ENCODE results near the gene LRMDA.

The LRMDA gene

DNA sequence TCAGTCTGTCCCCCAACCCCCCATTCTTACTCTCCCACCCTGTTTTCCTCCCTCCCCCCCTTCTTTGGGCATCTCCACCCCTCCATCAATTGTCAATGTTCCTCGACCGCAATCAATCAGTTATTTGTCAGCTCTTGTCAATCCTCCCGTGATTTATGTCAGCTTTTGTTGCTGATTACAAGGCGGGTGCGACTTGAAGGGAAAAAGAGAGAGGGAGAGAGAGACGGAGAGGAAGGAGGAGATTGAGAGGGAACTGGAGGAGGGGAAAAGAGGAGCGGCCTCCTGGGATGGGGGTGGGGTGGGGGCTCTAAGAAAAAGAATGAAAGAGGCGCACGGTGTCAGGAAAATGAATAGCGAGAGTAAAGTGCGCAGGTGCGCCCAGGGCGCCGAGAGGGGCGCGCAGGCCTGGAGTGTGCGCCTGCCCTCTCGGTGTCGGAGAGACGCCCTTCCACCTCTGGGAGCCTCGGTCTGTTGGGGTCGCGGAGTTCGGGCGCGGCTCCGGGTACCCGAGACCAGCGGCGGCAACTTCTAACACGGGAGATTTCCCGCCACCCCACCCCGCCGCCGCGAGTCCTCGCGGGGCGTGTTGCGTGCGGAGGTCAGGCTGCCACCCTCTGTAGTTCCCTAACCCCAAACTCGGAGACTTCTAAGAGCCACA, 28.8 kb upstream of the LRMDA start:
- peak; percentile 9 for DNase-seq

DNA sequence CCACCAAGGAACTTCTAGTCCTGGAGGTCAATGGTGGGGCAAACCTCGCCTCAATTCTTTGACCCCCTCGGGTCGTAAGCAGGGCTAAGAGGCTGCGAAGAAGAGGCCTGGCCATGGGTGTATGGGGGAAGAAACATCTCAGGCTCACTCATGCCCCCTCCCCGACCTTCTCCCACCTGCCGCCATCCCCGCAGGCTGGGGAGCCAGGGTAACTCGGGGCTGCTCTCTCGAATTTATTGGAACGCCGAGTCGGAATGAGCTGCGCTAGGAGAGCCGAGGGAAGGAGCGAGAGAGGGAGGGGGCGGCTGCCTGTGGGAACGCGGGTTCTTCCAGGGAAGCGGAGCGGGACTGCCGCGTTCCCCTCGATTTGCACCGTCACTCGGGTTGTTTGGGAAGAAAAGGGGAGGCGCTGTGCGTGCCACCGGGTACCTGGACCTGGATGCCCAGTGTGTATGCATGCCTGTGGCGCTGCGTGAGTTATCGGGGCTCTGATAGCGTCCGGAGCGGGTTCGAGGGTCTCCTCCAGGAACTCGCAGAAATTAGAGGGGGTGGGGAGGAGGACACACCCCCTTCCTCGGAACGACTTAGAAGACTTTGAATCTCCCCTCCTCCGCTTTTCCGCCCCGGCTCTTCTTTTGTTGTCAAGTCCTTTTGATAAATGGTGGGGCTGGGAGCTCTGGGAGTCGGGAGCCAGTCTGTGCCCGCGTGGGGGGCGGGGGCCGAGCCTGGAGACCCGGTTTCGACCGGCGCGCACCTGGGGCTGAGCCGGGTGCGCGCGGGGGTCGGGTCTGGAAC, 28.1 kb upstream of the LRMDA start:
- no peak for DNase-seq

DNA sequence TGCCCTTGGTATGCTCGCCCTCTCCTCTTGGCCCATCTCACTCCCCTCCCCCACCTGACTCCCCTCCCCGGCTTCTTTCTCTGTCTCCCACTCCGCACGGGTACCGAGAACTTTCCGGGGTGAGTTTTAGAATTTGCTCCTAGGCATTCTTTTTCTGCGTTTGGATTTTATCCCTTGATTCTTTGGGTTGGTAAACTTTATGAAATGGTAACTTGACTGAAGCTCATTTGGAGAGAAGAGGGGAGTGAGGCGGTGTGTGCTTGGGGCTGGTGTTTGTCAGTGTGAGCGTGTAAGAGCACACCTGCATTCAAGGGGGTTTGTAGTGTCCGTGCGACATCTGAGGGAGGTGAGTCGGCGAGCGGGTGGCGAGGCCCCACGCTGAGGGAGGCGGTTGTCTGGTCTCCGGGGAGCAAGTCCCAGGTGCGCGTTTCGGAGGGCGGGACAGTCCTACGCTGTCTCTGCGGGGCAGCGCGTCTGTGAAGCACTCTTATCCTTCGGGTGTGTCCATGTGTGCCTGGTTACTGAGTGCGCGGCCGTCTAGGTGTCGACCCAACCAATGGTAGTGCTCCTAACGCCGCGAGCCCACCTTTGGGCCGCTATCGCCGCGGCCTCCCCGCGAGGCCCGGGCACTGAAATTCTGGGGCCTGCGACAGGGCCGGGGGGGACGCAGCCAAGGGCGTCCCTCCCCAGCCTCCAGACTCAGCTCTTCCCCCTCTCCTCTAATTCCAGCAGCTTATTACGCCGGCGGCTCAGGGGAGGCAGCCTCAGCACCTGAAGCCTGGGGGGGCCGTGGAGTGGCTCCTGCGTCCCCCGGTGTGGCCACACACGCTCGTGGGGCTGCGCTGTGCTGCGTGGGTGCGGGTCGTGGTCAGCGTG, 27.2 kb upstream of the LRMDA start:
- no peak for DNase-seq

DNA sequence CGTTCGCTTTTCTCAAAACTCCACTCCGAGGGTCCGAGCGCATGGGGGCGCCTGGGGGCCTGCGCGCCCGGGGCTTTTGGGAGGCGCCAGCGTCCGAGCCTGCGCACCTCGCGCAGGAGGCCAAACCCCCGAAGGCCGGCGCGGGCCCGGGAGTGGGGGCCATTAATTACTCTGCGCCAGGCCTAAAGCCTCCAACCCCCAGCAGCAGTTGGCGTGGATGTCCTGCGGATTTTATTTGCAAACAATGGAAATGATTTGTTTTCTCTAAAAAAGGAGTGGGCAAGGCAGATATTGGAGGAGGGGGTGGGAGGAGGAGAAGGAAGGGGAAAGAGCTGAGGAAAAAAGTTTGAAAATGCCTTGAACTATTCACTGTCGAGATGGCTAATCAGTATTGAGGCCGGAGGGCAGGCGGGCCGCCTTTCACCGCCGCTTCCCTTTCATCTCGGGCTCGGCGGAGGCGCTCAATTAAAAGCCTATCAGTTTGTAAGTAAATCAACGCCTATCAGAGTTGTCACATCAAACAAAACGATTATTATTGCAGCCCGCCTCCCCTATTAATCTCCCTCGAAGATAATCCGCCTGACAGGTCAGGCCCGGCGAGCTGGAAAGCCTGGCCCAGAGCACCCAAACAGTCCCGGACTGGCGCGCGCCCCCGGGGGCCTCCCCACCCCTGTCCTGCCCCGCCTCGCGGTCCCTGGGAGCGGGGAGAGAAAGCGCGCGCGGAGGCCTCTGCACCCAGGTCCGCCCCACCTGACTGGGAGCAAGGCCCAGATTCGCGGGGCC, 26.4 kb upstream of the LRMDA start:
- no peak for DNase-seq

DNA sequence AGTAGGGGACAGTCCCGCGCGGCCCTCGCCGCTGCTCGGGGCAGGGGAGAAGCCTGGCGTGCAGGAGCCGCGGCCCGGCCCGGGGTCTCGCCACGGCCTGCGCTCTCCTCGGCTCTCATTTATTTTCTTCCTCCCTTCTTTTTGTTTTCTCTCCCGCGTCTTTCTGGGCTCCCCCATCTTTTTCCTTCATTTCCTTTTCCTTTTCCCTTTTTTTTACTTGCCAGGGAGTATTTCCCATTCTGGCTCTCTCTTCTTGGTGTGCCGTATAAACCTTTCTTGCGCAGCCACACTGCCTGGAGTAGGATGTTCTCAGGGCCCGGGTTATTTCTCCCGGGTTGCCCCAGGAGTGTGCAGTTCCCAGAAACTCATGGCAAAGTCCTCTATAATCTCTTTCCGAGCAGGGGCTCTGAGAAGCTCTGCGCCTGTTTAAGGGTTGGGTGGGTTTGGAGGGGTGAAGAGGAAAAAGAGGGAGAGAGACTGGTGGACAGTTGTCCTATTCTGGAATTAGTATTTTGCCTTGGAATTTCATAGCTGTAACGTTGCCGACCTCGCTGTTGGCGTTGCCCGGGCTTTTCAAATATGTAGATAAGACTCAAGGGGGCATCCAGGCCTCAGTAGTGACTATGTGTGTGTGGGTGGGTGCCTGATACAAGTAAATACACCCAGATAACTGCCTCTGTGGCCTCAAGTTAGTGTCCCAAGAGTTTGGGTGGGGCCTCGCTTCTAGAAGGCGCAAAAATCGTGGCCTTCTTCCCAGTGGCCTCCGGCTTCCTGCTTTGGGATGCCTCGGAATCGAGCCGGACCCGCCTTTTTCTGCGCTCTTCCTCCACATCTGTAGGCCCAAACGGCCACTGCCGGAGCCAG, 25.6 kb upstream of the LRMDA start:
- no peak for DNase-seq

DNA sequence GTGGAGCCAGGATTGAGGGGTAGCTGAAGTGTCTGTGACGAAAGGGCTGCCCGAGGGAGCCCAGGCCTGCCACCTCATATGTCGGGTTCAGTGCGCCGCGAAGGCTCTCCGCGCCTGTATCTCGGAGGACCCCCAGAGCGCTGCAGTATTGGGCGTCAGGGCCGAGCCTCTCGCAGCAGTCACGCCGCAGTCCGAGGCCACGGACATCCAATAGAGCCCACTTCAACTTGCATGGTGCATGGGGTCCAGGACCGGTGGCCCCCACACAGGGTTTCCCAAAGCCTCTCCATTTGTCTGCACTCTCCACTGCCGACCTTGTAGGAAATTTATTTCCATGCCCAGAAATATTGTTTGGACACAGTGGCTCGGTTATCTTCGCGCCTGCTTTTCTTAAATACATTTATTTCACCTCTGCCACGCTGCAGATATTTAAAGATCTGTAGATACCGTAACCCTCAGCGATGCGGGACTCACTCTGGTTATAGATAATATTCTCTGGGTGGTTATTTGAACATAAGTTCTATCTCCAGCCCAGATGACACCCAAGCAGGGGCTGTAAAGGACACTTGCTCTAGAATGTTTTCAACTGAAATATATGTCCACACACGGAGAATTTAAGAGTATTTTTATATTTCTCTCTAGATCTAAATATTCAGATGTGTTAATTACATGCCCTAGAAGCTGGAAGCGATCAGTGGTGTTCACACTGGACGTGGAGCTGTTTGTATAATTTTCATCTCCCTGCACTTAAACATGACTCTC, 24.8 kb upstream of the LRMDA start:
- DNase-seq = no peak

DNA sequence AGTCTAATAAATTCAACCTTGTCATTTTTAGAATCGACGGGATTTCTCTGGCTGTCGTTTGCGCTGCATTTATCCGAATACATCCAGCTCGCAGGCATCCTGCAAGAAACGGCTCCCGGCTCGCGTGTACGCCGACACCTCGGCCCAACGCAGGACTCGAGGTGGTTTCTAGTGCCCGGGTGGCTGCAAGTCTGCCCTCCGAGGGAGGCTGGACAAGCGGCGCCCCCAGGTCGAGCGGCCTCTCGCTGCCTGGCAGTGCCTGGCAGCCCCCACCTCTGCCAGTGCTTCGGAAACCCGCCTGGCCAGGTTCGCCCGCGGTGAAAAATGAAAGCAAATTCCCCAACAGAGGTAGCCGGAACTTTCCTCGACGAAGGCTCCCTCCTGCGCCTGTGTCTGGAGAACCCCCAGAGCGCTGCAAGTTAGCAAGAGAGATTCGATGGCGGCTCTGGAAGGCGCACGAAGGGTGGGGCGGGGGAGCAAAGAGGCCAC, 24.2 kb upstream of the LRMDA start:
- DNase-seq = no peak

DNA sequence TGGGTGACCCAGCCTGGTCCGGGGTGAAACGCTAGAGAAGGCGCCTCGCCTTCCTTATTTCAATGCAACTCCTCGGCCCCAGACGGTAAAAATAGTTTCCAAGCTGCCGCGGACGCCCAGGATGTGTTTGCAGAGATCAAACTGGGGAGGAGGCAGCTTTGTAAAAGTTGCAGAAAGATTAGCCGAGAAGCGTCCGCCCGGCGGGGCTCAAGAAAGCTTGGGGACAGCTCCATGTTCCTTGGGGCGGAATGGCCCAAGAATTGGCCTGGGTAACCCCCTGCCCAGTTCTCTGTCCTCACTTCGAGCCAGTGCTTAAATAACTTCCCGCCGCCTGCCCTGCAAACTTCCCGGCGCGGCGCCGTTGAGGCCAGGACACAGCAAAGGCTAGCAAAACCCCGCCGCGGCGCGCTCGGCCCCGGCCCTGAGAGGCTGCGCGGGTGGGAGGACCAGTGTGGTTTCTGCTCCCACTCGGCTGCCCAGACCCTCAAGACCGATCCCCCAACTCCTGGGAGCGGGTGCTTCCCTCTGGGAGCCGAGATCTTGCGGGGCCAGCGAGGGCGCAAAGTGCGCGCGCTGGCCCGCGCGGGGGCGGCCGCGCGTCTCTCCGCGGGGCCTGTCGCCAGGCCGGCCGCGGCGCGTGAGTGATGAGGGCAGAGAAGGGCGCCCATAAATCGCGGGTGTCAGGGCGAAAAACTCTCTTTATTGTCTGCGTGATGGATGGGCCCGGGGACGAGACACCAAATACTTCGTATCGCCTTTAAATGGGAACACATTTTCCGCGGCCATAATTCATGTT, 23.5 kb upstream of the LRMDA start:
- DNase-seq = no peak

DNA sequence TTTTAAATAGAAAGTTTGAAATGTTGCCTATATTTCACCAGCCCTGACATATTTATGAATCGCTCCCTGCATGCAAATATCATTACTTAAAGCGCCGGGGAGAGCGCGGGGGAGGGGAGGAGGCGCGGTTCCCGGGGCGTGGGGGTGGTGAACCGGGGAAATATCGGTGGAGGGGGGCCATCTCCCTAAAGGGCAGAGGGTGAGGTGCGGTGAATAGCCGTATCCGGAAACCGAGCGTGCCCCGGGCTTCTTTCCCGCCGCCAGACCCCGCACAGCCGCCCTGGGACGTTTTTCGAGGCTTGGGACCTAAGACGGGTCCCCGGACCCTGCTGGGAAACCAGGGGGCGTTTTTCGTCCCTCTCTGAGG, 22.9 kb upstream of the LRMDA start:
- no peak for DNase-seq

DNA sequence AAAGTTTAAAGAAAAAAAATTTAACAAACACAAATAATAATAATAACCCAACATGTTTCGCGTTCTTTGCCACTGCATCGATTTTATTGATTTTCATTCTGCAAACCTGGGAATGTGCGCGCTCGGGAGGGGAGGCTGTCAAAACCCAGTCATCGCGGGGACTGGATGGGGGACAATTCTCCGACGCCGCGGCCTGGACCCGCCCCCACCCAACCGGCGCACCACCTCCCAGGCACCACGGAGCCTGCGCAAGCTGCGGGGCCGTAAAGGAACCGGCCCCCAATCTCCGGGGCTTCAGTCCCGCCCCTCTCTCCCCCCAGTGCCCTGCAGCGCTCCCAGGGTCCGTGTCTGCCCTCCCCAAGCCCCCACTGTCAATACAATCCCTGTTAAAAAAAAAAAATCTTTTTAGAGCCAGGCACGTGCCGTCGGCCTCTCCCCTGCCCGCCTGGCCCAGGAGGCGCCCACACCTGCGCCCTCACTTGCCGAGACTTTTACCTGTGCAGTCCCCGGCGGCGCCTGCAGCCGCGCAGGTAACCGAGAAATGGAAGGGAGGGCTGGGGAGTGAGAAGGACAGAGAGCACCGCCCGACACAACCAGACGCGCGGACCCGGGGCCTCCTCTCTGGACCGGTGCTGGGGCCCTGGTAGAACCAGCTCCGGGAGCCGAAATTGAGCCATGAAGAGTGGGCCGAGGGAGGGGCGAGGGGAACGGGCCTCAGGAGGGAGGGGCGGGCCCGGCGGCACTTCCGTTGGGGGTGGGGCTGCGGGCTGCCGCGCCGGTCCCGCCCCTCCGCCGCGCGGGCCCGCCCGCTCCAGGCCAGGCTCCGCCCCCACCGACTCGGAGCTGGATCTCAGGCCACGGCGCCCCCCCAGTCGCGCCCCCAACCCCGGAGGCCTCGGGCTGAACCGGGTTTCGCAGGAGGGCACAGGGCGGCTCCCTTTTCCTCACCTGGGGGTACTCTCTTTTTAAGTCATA, 22.2 kb upstream of the LRMDA start:
- no peak for DNase-seq

DNA sequence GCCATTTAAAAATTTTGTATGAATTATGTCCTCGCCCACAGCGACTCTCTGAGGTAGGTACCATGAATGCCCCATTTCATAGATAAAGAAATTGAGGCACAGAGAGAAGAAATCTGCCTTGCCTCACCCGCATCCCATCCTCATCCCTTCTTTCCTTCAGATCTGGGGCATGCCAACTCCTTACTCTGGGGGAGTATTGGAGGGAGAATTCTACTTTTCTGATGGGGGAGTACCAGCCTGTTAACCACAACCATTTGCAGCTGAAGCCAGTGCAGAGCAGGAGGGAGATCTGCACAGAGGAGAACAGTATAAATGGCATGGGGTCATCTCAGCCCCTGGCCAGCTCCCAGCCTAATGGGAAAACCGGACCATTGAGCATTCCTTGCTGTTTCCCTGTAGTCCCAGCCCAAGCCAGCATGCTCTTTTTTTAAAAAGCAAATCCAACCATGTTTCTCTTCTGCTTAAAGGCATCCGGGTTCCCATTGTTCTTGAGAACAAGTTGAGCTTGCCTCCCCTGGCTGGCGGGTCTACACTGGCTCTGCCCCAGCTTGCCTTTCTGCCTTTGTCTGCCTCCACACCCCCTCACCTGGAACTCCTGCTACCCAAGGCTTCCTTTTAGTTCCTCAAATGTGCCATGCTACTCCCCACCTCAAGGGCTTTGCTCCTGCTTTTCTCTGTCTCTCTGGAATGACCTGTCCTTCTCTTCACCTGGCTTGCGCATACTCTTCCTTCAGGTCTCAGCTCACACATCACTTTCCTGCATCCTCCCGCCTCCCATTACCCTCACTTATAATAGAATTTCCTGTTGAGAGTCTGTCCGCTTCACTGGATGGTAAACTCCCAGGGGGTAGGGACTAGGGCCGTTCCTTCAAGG, 21.1 kb upstream of the LRMDA start:
- no peak for DNase-seq

DNA sequence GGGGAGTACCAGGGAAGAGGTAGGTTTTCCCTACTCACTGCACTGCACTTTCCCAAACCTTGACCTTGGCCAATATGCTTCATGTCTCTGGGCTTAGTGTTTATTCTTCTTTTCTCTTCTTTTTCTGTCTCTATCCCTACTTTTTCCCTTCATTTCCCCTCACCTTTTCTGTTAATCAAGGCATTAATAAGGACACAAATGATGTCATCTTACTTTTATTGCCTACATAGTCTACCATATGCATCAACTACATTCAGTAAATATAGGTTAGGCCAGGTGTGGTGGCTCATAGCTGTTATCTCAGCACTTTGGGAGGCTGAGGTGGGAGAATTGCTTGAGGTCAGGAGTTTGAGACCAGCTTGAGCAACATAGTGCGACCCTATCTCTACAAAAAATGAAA, 16.9 kb upstream of the LRMDA start:
- DNase-seq = no peak

DNA sequence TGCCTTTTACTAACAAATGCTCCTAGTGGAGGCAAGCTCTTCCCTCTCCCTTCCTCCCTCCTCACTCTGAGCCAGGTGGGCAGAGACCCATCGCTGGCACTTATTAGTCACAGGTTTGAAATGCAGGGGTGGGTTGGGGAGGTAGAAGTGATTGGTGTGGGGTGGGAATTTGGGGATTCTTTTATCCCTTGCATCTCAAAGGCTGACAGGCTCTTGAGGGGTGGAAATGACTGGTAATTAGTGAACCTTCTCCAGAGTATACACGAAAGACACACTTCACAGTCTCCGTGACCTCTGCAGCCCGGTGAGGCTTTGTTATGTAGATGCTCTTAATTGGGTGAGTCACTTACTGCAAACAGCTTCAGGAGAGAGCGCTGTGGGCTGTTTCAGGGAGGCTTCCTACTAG, 13.9 kb upstream of the LRMDA start:
- DNase-seq = no peak

DNA sequence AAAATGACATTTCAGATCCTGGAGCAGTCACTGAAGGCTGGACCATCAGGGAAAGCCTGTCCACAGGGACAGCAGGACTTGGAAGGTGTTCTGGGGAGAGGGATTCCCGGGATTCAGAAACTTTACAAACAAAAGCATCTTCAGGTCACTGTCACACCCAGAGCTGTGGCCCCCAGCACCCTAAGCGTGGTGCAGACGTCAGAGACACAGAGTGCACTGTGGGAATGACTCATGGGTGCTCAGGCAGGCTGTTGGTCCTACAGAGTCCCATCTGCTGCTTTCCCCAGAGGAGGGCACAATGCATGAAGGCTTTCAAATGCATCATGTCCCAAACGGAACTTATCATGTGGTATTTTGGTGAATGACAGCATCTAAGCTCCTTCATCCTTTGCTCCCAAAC, 13.1 kb upstream of the LRMDA start:
- DNase-seq = no peak

DNA sequence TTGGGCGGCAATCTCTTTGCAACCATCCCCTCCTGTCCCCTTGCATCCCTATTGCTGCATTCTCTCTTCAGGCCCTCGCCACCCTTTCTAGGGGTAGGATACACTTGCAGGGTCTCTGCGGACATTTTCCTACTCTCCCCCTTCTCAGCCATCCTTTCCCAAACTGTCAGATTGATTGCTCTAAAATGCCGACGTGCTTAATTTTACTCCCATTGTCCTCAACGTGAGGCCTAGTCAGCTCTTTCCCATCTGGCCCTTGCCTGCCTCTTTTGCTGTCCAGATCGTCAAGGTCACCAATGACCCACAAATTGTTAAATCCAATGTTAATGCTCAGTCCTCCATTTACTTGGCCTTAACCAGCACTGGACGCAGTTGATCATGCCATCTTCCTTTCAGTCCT, 12.7 kb upstream of the LRMDA start:
- no peak for DNase-seq

DNA sequence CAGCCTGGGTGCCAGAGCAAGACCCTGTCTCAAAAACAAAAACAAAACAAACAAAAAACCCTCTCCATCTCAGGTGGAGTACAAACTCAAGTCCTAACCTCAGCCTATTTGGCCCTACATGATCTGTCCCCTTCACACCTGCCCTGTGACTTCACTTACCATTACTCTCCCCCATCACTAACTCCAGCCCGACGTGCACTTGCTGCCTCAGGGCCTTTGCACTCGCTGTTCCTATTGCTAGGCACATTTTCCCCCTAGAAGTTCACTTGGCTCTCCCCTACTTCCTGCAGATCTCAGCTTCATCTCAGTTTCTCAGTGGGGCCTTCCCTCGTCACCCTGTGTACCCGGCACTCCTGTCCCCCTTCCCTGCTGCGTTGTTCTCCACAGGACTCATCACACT, 8.5 kb upstream of the LRMDA start:
- no peak for DNase-seq

DNA sequence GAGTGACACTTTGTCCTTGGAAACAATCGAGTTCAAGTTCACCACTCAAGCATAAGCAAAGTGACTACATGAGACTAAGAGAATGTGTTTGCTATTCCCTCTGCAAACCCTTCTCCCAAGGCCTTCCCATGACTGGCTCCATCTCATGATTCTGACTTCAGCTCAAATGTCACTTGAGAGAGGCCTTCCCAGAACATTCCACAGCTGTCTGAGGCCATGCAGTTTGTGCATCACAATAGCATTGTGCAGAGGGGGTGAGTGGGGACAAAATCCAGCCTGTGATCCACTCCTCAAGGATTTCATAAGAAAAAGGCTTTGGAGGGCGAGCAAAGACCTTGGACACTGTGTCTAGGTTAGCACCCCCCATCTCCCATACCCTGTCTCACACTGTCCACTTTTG, 6.9 kb upstream of the LRMDA start:
- no peak for DNase-seq
